Measurements from ENCODE around the gene MACROD1.
"Not testable (repeated sequence)": the region's sequence is repeated elsewhere in the genome, so short reads cannot be mapped to it uniquely, and the experiment has no call there.

Gene MACROD1

GRCh38 chr11:64056213-64056785, 109.6 kb downstream of the MACROD1 start:
- no peak for DNase-seq (ENCODE audit: low spot score)

GRCh38 chr11:64055077-64055476, 110.8 kb downstream of the MACROD1 start:
- no peak for DNase-seq (ENCODE audit: low spot score)

GRCh38 chr11:64053699-64054098, 112.2 kb downstream of the MACROD1 start:
- no peak for DNase-seq (ENCODE audit: low spot score)

- no peak for DNase-seq (ENCODE audit: low spot score)
Measured at GRCh38 chr11:64052938-64053622, 112.8 kb downstream of the MACROD1 start.

- no peak for DNase-seq (ENCODE audit: low spot score)
Measured at GRCh38 chr11:64052436-64052835, 113.5 kb downstream of the MACROD1 start.

- DNase-seq (ENCODE audit: low spot score): no peak
Measured at GRCh38 chr11:64051297-64051696, 114.6 kb downstream of the MACROD1 start.

GRCh38 chr11:64049509-64049908, 116.4 kb downstream of the MACROD1 start:
- no peak for DNase-seq (ENCODE audit: low spot score)

- no peak for DNase-seq (ENCODE audit: low spot score)
Measured at GRCh38 chr11:64048042-64048854, 117.7 kb downstream of the MACROD1 start.

GRCh38 chr11:64047373-64047772, 118.5 kb downstream of the MACROD1 start:
- DNase-seq (ENCODE audit: low spot score): not testable (repeated sequence)

GRCh38 chr11:64045700-64046099, 120.2 kb downstream of the MACROD1 start:
- DNase-seq (ENCODE audit: low spot score): no peak

GRCh38 chr11:64044730-64045393, 121.1 kb downstream of the MACROD1 start:
- DNase-seq (ENCODE audit: low spot score): no peak

- no peak for DNase-seq (ENCODE audit: low spot score)
Measured at GRCh38 chr11:64043545-64043944, 122.4 kb downstream of the MACROD1 start.

- no peak for DNase-seq (ENCODE audit: low spot score)
Measured at GRCh38 chr11:64042301-64042700, 123.6 kb downstream of the MACROD1 start.

GRCh38 chr11:64041846-64042245, 124.1 kb downstream of the MACROD1 start:
- no peak for DNase-seq (ENCODE audit: low spot score)

- DNase-seq (ENCODE audit: low spot score): no peak
Measured at GRCh38 chr11:64040684-64041322, 125.1 kb downstream of the MACROD1 start.

- DNase-seq (ENCODE audit: low spot score): no peak
Measured at GRCh38 chr11:64039012-64039665, 126.8 kb downstream of the MACROD1 start.

- no peak for DNase-seq (ENCODE audit: low spot score)
Measured at GRCh38 chr11:64038500-64038899, 127.4 kb downstream of the MACROD1 start.

- DNase-seq (ENCODE audit: low spot score): no peak
Measured at GRCh38 chr11:64037027-64037634, 128.8 kb downstream of the MACROD1 start.

GRCh38 chr11:64036087-64037026, 129.6 kb downstream of the MACROD1 start:
- peak; percentile 76 for DNase-seq (ENCODE audit: low spot score)

GRCh38 chr11:64035576-64035975, 130.3 kb downstream of the MACROD1 start, which contains the start of gene FLRT1:
FLRT1 (plus strand) TSS chr11:64035931; CDS start chr11:64116268, 80,337 bp downstream.
- DNase-seq (ENCODE audit: low spot score): no peak

Measured in AG08396 (cell line).